ENCODE data around the gene C3orf70. TPM values are rescaled to one million over a fixed set of nuclear protein-coding genes. Genes with fewer than 3 reads are reported as not detected.
"Not testable (repeated sequence)": the region's sequence is repeated elsewhere in the genome, so short reads cannot be mapped to it uniquely, and the experiment has no call there.

Gene C3orf70
- total RNA-seq, 2 donors from 2014 or later, result 0.05 TPM; not detected in 1

DNA sequence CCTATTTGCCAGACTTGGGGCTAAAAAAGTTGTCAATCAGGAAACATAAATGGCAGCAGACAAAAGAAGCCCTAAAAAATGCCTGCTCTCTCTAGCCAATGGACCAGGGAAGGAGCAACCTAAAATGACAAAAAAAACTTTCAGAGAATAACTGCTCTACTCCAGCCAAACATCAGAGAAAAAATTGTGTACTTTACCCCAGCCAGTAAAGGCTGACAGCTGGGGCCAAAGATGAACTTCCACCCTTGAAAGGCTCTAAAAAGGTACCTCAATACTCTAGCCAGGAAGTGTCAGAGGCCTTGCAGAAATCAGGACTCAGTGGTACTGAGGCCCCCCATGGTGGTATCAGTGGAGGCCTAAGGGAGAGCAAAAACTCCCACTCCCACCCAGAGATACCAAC is 18.4 kb downstream of the C3orf70 start:
- Mint-ChIP-seq H3K36me3 (ENCODE audit: insufficient read depth in 2 of 2) (no peaks in the 10 kb centered on the region), H3K27me3 (ENCODE audit: low read depth) (peaks cover 58% of the 10 kb centered on the region), H3K27ac (no peak overlapping the region), H3K4me3 (no peak overlapping the region), H3K9me3 (no peaks in the 10 kb centered on the region), H3K4me1 (ENCODE audit: low read depth) (no peaks in the 10 kb centered on the region)
- DNase-seq (no peak), ATAC-seq (replicated peaks in 1 of 2) (no peak)

DNA sequence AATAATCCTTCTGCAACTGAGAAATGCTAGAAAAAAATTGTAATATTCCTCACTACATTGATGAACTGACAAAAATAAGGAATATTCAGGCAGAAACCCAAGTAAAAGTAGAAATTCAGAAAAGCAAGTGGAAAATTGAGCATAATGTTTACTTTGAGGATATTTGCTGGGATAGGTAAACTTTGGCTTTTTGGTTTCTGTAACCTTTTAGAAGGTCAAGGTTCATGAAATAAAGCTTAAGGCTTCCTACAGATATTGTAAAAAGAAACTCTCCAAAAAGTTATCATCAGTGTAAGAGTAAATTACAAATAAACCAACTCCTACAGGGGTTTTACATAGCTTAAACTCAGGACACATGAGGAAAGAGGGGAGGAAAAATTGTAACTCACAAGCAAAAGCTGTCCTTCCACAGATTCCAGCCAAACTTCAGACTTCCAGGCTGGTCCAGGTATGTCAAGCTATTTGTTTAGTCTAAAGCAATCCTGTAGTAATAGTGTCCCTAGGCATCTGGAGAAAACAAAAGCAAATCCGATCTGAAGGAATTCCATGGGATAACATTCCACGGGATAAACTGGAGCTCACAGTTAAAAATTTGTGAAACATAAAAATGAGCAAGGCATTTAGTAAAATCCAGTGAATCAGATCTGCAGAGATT is 21.1 kb downstream of the C3orf70 start:
- DNase-seq (no peak), ATAC-seq (replicated peaks in 1 of 2) (no peak)
- H3K27me3 Mint-ChIP-seq (ENCODE audit: low read depth), result peaks cover 44% of the 10 kb centered on the region
- H3K27ac Mint-ChIP-seq, result no peak overlapping the region
- H3K9me3 Mint-ChIP-seq, result no peaks in the 10 kb centered on the region
- no peaks in the 10 kb centered on the region for H3K4me1 Mint-ChIP-seq (ENCODE audit: low read depth)
- no peak overlapping the region for H3K4me3 Mint-ChIP-seq
- no peaks in the 10 kb centered on the region for H3K36me3 Mint-ChIP-seq (ENCODE audit: insufficient read depth in 2 of 2)

DNA sequence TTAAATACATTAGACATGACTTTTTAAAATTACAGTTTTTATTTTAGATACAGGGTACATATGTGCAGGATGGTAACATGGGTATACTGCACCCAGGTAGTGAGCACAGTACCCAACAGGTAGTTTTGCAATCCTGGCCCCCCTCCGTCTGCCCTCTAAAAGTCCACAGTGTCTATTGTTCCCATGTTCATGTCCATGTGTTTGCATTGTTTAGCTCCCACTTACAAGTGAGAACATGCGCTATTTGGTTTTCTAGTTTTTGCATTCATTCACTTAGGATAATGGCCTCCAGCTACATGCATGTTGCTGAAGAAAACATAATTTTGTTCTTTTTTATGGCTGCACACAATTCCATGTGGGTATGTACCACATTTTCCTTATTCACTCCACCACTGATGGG is 23.8 kb downstream of the C3orf70 start:
- Mint-ChIP-seq H3K4me3 (no peak overlapping the region), H3K27me3 (ENCODE audit: low read depth) (peaks cover 27% of the 10 kb centered on the region), H3K9me3 (no peaks in the 10 kb centered on the region), H3K27ac (no peak overlapping the region), H3K4me1 (ENCODE audit: low read depth) (no peaks in the 10 kb centered on the region), H3K36me3 (ENCODE audit: insufficient read depth in 2 of 2) (no peaks in the 10 kb centered on the region)
- ATAC-seq (replicated peaks in 1 of 2), result no peak
- no peak for DNase-seq

DNA sequence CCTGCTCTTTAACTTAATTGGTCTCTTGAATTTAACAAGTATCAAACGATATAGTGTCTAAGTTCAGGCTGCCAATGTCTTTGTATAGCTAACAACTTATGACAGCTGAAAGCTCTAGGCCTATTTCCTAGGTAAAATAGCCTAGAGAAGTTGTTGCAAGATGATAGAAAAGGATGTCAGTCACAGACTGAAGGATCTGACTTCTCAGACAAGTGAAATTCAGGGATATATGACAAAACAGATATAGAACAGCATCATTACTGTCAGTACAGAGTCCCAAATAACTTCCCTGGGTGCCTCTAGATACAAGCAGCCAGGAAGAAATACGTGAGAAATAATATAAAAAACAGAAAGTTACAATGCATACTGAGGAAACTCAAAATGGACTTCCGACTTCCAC is 26.7 kb downstream of the C3orf70 start:
- no peak overlapping the region for H3K4me3 Mint-ChIP-seq
- no peaks in the 10 kb centered on the region for H3K36me3 Mint-ChIP-seq (ENCODE audit: insufficient read depth in 2 of 2)
- no peaks in the 10 kb centered on the region for H3K9me3 Mint-ChIP-seq
- peaks cover 16% of the 10 kb centered on the region for H3K27me3 Mint-ChIP-seq (ENCODE audit: low read depth)
- H3K4me1 Mint-ChIP-seq (ENCODE audit: low read depth), result no peaks in the 10 kb centered on the region
- ATAC-seq (replicated peaks in 1 of 2) (no peak), DNase-seq (no peak)
- H3K27ac Mint-ChIP-seq, result no peak overlapping the region

DNA sequence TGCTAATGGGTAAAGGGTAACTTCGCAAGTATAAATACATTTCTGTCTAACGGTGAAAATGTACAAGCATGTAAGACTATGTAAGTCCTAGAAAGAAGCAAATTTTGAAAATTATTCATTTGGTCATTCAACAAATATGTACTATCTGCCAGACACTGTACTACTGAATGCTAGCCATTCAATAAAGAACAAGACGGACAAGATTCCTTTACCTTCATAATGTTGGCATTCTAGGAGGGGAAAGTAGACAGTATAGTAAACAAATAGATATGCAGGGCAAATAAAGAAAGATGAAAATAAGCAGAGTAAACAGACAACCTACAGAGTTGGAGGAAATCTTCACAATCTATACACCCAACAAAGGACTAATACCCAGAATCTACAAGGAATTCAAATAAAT is 32.7 kb downstream of the C3orf70 start:
- no peak overlapping the region for H3K27ac Mint-ChIP-seq
- H3K4me3 Mint-ChIP-seq, result no peak overlapping the region
- H3K36me3 Mint-ChIP-seq (ENCODE audit: insufficient read depth in 2 of 2), result no peaks in the 10 kb centered on the region
- no peak for ATAC-seq (replicated peaks in 1 of 2)
- H3K4me1 Mint-ChIP-seq (ENCODE audit: low read depth), result no peaks in the 10 kb centered on the region
- H3K27me3 Mint-ChIP-seq (ENCODE audit: low read depth), result peaks cover 25% of the 10 kb centered on the region
- no peak for DNase-seq
- H3K9me3 Mint-ChIP-seq, result peaks cover 0 to 6% of the 10 kb centered on the region in 2 donors

DNA sequence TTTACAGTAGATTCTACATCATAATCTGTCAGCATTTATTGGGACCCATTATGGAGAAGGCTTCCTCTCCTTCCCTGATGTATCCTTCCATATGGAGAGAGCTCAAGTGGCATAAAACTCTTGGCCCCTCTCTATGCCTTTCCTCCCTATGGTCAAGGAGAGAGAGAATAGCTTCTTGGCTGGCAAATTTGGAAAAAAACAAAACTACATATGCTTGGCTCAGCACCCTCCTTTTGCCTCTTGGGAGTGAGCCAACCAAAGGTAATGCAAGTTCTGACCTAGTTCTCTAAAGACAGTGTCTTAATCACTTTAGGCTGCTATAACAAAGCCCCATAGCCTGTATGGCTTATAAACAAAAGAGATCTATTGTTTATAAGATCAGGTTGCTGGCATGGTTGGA is 37.5 kb downstream of the C3orf70 start:
- DNase-seq, result no peak
- no peak for ATAC-seq (replicated peaks in 1 of 2)
- no peaks in the 10 kb centered on the region for H3K4me1 Mint-ChIP-seq (ENCODE audit: low read depth)
- H3K27ac Mint-ChIP-seq, result no peak overlapping the region
- no peak overlapping the region for H3K4me3 Mint-ChIP-seq
- H3K27me3 Mint-ChIP-seq (ENCODE audit: low read depth), result peaks cover 24% of the 10 kb centered on the region
- peaks cover 0 to 3% of the 10 kb centered on the region in 2 donors for H3K9me3 Mint-ChIP-seq
- no peaks in the 10 kb centered on the region for H3K36me3 Mint-ChIP-seq (ENCODE audit: insufficient read depth in 2 of 2)

DNA sequence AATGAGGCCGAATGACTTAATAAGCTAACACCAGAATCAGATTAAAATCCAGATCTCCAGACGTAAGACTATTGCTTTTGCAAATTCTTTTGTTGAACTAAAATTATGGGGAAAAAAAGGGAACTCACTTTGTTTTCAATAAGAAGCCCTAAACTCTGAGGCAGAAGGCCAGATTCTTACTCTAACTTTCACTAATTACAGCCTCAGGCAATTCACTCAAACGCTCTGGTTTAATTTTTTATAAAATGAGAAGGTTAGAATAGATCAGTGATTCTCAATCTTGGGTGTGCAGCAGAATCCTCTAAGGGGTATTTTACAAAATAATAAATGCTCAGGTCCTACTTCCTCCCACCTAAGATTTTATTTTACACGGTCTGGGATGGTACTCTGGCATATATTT is 38.1 kb downstream of the C3orf70 start:
- H3K27ac Mint-ChIP-seq, result no peak overlapping the region
- ATAC-seq (replicated peaks in 1 of 2) (no peak), DNase-seq (no peak)
- H3K27me3 Mint-ChIP-seq (ENCODE audit: low read depth), result peaks cover 21% of the 10 kb centered on the region
- H3K4me3 Mint-ChIP-seq, result no peak overlapping the region
- H3K9me3 Mint-ChIP-seq, result no peaks in the 10 kb centered on the region
- no peaks in the 10 kb centered on the region for H3K4me1 Mint-ChIP-seq (ENCODE audit: low read depth)
- no peaks in the 10 kb centered on the region for H3K36me3 Mint-ChIP-seq (ENCODE audit: insufficient read depth in 2 of 2)

DNA sequence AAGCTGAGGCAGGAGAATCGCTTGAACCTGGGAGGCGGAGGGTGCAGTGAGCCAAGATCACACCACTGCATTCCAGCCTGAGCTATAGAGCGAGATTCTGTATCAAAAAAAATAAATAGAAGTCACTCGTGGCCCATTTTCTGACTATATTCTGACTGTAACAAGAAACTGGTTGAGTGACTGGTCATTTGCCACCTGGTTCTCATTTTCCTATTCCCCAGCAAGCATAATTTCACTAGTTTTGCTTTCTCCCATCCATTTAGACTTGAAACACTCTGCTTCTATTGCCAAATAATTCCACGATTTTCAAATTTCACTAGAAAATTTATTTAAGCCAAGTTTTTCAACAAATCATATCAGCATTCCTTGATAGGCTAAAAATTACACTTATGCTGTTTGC is 40.7 kb downstream of the C3orf70 start:
- no peak for DNase-seq
- H3K4me1 Mint-ChIP-seq (ENCODE audit: low read depth), result no peaks in the 10 kb centered on the region

DNA sequence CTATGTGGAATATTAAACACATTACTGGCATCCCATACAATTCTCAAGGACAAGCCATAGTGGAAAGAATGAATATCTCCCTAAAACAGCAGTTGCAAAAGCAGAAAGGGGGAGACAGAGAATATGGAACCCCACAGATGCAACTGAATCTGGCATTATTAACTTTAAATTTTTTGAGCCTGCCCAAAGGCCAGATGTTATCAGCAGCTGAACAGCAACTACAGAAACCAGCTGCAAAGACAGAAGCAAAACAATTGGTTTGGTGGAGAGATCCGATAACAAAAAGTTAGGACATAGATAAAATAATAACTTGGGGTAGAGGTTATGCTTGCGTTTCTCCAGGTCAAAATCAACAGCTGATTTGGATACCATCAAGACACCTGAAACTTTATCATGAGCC is 43.8 kb downstream of the C3orf70 start:
- H3K36me3 Mint-ChIP-seq (ENCODE audit: insufficient read depth in 2 of 2); H3K4me3 Mint-ChIP-seq; ATAC-seq (replicated peaks in 1 of 2); H3K27ac Mint-ChIP-seq; H3K4me1 Mint-ChIP-seq (ENCODE audit: low read depth); DNase-seq; H3K9me3 Mint-ChIP-seq: not testable (repeated sequence)
- H3K27me3 Mint-ChIP-seq (ENCODE audit: low read depth), result peaks cover 11% of the 10 kb centered on the region

More for the DNA sequence above, 40.7 kb downstream of the C3orf70 start:
- no peak for ATAC-seq (replicated peaks in 1 of 2)
- Mint-ChIP-seq H3K27me3 (ENCODE audit: low read depth) (peaks cover 11% of the 10 kb centered on the region), H3K36me3 (ENCODE audit: insufficient read depth in 2 of 2) (no peaks in the 10 kb centered on the region), H3K4me3 (no peak overlapping the region), H3K27ac (no peak overlapping the region), H3K9me3 (peaks cover 0 to 2% of the 10 kb centered on the region in 2 donors)

DNA sequence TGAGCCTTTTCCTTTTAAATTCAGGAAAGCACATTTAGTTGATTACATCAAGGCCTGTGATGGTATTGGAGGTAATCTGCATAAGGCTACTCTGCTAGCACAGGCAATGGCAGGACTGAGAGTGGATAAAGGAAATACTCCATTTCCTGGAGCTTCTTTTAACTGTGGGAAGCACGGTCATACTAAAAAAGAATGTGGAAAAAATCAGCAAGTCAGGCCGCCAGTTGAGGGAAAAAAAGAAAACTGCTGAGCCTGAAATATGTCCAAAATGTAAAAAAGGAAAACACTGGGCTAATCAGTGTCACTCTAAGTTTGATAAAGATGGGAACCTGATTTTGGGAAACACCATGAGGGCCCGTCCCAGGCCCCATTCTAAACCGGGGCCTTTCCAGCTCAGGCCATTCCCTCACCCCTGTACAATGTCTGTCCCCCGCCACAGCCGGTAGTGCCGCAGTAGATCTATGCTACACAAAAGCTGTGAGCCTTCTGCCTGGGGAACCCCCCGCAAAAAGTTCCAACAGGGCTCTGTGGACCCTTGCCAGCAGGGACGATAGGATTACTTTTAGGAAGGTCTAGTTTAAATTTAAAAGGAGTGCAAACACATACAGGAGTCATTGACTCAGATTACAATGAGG is 46.5 kb downstream of the C3orf70 start:
- not testable (repeated sequence) for DNase-seq; ATAC-seq (replicated peaks in 1 of 2); H3K27ac Mint-ChIP-seq; H3K4me1 Mint-ChIP-seq (ENCODE audit: low read depth); H3K27me3 Mint-ChIP-seq (ENCODE audit: low read depth); H3K36me3 Mint-ChIP-seq (ENCODE audit: insufficient read depth in 2 of 2); H3K4me3 Mint-ChIP-seq
- H3K9me3 Mint-ChIP-seq, result peaks cover 10 to 13% of the 10 kb centered on the region in 2 donors

DNA sequence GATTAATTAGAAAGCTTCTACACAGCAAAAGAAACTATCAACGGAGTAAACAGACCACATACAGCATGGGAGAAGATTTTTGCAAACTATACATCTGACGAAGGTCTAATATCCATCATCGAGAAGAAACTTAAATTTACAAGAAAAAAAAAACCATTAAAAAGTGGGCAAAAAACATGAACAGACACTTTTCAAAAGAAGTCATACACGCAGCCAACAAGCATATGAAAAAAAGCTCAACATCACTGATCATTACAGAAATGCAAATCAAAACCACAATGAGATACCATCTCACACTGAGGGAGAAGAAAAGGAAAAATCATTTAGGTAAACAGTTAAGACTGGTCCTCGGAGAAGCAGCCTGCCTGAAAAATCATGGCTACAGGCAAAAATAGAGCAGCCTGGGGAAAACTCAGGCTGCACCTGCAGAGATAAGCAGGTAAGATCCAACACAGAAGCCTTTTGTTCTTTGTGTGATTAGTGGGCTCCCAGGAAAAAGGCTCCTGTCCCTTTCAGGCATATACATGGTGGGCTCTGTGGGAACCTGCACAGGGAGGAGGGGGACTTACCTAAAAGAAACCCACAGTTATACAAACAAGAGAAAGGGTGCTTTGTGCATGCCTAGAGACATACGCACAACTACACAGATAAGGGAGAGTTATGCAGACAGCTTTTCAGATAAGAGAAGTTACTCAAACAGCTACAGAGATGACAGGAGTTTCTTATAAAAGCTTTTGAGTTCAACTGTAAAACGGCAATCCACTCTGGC is 49.3 kb downstream of the C3orf70 start:
- peaks cover 14 to 16% of the 10 kb centered on the region in 2 donors for H3K9me3 Mint-ChIP-seq
- ATAC-seq (replicated peaks in 1 of 2), result no peak
- peaks cover 1 to 2% of the 10 kb centered on the region in 2 donors for H3K36me3 Mint-ChIP-seq (ENCODE audit: insufficient read depth in 2 of 2)
- H3K27ac Mint-ChIP-seq, result no peak overlapping the region
- H3K27me3 Mint-ChIP-seq (ENCODE audit: low read depth), result peaks cover 21% of the 10 kb centered on the region
- no peak overlapping the region for H3K4me3 Mint-ChIP-seq
- no peaks in the 10 kb centered on the region for H3K4me1 Mint-ChIP-seq (ENCODE audit: low read depth)
- DNase-seq, result no peak

DNA sequence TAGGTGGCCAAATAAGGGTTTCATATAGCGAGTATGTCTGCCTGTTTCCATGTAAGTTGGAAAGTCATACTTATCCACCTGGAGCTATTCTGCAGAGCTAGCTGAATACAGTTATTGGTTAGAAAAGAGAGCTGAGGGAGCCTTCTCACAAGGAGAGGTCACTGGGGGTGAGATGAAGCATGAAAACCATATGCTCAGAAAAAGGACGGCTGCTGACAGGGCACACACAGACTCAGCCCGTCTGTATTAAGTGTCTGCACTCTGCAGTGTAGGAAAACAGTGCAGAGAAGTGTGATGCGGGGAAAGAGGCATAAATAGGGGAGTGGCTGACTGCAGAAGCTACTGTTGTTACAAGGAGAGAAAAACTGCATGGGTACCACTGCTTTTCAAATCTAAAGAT is 58.2 kb downstream of the C3orf70 start:
- H3K27me3 Mint-ChIP-seq (ENCODE audit: low read depth), result peaks cover 9% of the 10 kb centered on the region
- H3K9me3 Mint-ChIP-seq, result no peaks in the 10 kb centered on the region
- no peaks in the 10 kb centered on the region for H3K36me3 Mint-ChIP-seq (ENCODE audit: insufficient read depth in 2 of 2)
- no peak overlapping the region for H3K27ac Mint-ChIP-seq
- DNase-seq, result no peak
- ATAC-seq (replicated peaks in 1 of 2), result no peak
- H3K4me3 Mint-ChIP-seq, result no peak overlapping the region
- no peaks in the 10 kb centered on the region for H3K4me1 Mint-ChIP-seq (ENCODE audit: low read depth)

DNA sequence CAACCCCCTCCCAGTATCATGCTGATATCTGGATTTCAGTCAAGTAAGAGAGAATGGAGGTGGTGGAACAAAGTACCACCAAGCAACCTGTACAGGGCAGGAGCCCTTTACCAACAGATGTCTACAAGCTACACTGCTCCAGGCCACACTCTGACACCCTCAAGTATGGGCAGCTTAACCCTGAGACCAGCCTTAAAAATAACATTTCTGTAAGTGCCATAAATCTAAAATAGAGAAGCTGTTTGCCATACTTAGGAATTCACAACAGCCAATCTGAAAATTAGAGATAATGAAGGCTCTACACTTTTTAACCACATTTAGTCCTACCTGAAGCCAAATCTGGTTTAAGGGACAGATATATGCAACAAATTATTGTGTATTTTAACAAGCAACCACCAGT is 59.7 kb downstream of the C3orf70 start:
- H3K36me3 Mint-ChIP-seq (ENCODE audit: insufficient read depth in 2 of 2), result no peaks in the 10 kb centered on the region
- ATAC-seq (replicated peaks in 1 of 2), result no peak

More for the DNA sequence above, 59.7 kb downstream of the C3orf70 start:
- Mint-ChIP-seq H3K4me3 (no peak overlapping the region), H3K27ac (no peak overlapping the region), H3K9me3 (no peaks in the 10 kb centered on the region), H3K27me3 (ENCODE audit: low read depth) (peaks cover 7% of the 10 kb centered on the region), H3K4me1 (ENCODE audit: low read depth) (no peaks in the 10 kb centered on the region)
- no peak for DNase-seq

Data from activated T-cell treated with anti-CD3 and anti-CD28 coated beads, Interleukin-2, amount 50 U/mL, for 72 hours (primary cell).